Measurements from ENCODE around the gene NAV3.
"Not testable (repeated sequence)": the region's sequence is repeated elsewhere in the genome, so short reads cannot be mapped to it uniquely, and the experiment has no call there.

NAV3 gene

DNA sequence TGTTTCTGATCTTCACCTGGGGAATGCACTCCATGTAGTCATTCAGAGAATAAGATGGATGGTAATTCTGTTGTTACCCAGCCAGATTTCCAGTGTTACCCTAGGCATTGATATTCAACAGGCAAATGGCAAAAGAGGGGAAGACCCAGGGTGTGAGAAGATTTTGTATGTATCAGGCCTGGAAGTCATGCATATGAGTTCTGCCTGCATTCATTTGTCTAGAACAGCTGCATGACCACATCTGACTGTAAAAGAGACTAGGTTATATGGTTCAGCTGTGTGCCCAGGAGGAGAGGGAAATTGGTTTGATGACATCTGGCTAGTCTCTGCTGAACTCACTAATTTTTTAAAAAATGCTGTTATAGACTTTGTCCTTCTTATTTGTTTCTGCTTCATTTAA, 224.9 kb downstream of the NAV3 start:
- DNase-seq (ENCODE audit: low spot score), result no peak

DNA sequence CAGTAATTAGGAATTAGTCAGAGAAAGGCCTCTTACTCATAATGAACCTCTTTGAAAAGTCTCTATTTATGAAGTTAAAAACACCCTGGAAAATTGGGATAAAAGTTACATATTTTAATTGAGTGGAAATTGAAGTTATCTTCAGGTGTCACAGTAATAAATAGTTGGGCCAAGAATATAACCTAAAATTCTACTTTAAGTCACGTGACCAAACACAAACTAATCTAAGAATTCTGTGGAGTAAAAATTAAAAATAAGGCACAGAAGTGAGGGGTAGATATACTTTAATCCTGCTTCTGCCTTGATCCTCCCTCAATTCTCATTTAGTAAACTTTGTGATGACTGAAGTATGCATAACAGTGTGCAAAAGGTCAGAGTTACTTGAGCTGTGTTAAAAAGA, 226.4 kb downstream of the NAV3 start:
- no peak for DNase-seq (ENCODE audit: low spot score)

DNA sequence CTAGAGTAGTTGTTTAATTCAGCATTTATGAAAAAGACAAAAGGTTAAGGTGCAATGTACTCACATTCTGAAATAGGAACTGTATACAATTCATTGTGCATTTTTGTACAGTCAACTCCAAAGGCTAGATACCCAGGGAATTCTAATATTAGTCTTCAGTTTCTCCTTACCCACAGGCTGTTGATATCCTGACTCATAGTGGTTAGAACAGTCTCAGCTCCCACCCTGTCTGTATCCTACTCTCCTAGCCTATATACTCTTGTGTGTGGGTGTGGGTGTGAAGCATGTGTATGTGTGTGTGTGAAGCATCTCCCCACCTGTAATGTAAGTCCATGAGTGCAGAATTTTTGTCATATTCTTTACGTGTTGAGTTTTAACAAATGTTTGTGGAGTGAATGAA, 229.5 kb downstream of the NAV3 start:
- DNase-seq (ENCODE audit: low spot score), result no peak

DNA sequence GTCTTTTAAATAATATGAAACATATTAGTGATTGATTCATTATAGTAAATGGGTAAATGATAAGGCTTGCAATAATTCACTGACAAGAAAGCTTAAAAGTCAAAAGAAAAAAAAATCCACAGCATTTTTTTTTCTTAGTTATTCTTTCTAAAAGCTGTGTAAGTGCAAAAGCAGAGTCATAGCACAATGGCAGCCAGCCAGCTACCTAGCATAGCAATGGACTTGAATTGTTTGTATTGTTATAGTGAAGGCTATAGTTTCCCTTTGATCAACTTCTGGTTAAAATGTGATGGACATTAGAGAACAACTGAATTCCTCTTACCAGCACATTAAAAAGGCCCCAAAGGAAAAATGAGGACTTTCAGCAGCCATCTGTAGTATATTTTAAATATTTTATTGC, 232.1 kb downstream of the NAV3 start:
- DNase-seq (ENCODE audit: low spot score), result no peak

DNA sequence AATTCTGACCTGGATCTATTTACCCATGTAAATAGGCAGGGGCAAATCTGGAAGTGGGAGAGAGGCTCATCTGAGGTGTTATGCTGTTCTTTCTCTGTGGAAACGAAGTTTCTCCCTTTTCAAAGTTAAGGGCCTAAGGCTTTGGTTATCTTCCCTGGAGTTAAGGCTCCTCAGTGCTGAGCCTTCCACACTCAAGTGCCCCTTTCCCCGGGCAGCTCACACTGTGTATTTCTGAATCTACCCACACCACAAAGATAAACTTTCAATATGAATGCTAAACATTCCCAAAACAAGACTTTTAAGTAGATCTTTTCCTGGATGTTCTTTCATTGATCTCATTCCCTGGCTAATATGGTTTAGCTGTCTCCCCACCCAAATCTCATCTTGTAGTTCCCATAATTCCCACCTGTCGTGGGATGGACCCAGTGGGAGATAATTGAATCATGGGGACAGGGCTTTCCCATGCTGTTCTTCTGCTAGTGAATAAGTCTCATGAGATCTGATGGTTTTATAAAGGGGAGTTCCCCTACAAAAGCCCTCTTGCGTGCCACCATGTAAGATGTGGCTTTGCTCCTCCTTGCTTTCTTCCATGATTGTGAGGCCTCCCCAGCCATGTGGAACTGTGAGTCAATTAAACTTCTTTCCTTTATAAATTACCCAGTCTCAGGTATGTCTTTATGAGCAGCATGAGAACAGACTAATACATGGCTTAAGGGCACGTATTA, 251.1 kb downstream of the NAV3 start:
- no peak for DNase-seq (ENCODE audit: low spot score)

DNA sequence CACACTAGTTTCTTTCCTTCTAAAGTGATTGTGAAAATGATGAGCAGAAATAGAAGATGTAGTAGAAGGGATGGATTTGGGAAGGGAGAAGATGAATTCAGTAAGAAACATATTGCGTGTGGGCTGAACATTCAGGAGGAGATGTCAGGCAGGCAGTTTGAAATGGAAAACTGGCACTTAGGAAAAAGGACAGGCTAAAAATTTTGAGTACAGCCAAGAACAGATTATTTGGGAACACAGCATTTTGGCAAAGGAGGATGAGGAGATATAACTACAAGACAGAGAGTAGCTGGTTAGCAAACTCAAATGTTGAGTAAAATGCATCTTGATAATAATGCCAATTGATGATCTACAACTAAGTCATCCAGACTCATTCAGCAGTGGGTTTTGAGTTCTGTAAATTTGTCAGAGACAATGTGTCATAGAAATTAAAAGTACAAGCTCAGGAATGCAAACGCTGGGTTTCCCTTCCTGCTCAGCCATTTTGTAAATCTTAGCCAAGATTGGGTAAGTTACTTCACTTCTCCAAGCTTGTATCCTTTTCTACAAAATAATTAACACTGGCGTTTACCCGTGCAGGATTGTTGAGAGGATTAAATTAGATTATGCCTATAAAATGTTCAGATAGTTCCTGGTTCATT, 255.0 kb downstream of the NAV3 start:
- DNase-seq (ENCODE audit: low spot score), result no peak

DNA sequence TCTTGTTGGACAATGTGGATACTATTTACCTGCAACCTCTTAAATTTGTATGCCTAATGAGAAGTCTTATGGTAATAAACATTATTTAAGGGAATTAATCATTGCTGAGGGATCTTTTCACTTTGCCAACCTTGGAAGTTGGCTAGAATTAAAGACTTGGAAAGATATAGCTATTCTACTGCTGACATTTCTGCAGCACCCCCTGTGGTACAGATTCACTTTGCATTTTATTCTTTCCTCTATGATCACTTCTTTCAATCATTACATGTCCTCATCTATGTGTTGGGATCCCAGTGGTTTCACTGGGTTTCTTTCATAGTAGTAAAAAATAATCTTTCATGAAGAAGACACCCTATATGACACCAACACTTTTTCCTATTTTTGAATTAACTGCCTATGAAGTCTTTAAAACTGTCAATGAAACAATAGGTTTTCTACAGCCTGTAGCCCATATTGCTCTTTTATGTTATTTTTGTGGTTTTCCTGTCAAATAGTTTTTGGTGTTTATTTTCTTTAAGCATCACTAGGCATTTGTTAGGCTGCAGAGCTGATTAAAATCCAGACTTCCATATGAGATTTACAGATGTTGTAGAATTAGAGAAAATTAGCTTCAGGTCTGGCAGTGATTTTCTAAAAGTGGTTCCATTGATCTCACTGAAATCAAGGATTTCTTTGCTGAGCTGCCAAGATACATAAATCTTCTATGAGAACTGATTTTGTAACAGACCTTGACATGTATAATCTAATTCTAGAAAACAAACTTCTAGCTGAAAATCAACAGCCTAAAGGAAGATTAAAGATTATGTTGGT, 256.1 kb downstream of the NAV3 start:
- DNase-seq (ENCODE audit: low spot score), result no peak

DNA sequence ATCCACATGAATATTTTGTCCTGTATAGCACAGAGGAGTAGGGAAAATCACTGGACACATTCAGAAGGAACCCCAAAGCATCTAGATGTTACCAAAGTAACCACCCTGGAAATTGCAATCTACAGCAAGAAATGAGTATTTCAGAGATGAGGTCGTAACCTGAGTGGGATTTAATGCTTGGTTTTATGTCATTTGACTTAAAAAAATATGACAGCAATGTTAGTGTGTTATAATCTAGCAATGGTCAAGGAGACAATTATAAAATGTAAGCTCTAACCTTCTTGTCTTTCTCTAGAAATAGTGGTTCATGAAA, 256.6 kb downstream of the NAV3 start:
- DNase-seq (ENCODE audit: low spot score), result no peak

DNA sequence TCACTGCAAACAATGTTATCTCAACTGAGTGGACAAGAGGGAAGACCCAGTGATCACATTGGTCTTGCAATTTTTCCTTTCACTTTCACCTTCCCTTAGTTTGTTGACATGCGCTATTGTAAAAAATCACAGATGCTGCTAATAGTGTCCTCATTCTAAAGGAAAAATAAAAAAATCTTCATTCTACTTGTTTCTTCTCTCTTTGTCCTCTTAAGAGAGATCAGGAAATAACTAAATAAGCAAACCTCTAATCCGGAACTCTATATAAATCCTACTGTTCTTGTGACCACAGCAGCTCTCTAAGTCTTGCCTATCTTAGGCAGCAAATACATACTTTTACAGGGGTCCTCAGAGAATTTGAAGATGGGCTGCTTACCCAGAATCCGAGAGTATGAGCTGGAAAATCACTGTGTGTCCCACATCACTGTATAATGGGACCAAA, 257.7 kb downstream of the NAV3 start:
- DNase-seq (ENCODE audit: low spot score), result no peak

DNA sequence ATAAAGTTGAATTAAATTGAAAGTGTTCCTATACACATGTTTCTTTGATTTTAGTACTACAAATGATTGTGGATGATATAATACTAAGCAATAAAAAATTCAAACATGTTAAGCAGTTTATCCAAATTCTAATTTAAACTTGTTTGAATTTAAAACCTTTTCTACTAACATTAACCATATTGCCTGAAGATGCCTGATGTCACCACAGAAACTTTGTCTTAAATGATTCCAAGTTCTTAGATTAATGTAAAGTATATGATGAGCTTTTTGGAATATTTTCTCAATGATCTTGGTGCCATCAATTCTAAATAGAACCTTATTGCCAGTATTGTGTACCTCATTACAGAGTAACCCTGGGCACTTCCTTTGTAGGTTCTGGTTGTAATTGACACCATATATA, 259.6 kb downstream of the NAV3 start:
- no peak for DNase-seq (ENCODE audit: low spot score)

DNA sequence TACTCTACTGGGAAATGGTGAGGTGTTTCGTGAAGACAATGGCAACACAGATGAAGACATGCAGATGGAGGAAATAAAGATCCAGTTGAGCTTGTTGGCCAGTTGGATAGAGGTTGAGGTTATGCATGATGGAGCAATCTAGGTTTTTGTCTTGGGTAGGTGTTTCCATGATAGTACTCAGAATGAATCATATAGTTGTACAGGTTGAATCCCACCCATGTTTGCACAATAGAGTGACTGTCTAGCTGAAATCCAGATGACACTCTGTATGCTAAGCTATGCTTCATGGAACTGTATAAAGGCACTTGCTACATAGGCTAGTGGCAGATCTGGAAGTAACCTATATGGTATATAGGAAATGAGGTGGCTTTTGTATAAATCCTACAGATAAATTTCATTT, 264.9 kb downstream of the NAV3 start:
- no peak for DNase-seq (ENCODE audit: low spot score)

DNA sequence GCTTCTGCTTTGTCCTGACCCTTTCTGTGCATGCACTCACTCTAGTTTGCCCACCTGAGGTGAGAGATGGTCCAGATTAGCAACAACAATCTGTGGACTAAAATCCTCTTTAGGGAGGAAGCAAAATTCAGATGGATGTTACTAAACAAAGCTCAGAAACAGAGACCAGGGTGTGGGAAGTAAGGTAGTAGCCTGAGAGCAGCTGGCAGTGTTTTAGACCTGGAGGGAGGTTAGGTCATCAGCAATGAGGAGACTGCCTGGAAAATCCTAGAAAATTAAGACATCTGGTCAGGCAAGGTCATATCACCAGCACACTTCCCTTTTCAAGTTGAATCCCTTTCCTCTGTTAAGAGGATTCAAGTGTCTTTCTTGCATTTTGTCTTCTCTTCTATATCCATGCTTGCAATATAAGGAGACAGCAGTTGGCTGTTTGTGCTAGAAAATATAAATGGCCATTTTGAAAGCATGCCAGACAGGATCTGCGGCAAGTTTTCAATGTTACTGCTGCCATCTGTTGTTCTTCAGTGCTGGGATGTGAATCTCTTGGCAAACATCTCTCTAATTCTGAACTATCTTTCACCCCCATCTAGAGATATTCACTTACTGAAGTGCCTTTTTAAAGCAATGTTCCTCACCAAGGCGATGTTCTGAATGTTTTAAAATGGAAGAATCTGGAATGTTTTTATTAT, 266.4 kb downstream of the NAV3 start:
- DNase-seq (ENCODE audit: low spot score), result no peak

DNA sequence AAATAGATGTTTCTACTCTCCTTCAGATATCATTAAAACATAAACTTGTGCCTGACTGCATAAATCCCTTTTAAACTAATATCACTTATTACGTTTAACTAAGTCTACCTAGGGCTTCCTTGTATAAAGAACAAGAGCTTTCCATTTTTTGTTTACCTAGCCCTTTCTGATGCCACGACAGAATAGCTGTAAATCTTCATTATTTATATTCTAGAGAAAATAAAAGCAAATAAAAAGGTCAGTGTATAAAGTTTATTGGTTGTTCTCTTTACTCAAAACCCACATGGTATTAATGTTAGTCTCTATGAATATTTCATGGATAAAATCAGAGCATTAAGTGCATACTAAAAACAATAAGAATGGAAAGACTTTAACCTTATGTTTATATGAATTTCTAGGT, 269.1 kb downstream of the NAV3 start:
- DNase-seq (ENCODE audit: low spot score), result no peak

DNA sequence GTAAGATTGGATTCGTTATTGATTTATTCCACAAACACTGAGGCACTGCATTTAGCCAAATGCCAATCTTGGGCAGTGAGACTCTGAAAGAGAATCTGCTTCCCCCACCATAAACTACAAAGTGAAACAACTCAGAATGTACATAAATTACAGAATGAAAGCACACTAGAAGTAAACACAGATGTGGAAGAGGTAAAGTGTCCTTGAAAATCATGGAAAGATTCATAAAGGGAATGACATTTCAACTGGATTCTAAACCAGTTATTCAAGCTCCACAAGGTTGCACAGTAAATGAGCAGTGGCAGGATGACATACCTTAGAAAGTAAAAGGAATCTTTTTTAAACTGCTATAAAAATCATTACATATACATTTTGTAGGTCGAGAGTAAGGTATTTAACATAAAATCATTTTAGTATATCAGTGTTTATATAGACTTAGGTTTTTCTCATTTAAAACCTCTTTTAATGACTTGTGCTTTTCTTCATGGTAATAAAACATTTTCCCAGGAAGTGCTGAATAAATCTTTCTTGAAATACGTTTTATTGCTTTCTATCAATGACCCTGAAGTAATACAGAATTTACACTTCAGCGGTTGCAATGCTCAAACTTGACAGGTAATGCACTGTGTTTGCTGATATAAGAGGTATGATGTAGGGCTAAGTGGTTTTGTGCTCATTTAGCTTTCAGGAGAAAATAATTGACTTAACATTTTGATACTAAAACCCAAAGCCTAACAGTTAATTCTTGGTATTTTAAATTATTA, 270.6 kb downstream of the NAV3 start:
- DNase-seq (ENCODE audit: low spot score), result no peak

DNA sequence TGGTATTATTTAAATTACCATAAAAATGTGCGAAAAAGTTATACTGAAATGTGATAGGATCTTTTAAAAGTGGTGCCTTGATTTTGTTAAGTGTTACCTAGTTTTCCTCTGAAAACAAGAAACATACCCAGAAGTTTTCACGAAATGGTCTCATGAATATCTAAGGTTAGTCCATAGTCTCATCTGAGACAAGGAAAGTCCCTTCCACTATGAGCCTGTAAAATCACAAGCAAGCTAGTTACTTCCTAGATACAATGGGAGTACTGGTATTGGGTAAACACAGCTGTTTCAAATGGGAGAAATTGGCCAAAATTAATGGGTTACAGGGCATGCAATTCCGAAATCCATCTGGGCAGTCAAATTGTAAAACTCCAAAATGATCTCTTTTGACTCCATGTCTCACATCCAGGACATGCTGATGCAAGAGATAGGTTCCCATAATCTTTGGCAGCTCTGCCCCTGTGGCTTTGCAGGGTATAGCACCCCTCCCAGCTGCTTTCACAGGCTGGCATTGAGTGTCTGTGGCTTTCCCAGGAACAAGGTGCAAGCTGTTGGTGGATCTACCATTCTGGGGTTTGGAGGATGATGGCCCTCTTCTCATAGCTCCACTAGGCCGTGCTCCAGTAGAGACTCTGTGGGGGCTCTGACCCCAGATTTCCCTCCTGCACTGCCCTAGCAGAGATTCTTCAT, 271.4 kb downstream of the NAV3 start:
- no peak for DNase-seq (ENCODE audit: low spot score)

DNA sequence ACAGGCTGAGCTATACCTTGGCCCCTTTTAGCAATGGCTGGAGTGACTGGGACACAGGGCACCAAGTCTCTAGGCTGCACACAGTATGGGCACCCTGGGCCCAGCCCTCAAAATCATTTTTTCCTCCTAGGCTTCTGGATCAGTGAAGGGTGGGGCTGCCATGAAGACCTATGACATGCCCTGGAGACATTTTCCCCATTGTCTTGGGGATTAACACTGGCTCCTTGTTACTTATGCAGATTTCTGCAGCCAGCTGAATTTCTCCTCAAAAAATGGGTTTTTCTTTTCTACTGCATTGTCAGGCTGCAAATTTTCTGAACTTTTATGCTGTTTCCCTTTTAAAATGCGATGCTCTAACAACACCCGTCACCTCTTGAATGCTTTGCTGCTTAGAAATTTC, 272.1 kb downstream of the NAV3 start:
- not testable (repeated sequence) for DNase-seq (ENCODE audit: low spot score)

DNA sequence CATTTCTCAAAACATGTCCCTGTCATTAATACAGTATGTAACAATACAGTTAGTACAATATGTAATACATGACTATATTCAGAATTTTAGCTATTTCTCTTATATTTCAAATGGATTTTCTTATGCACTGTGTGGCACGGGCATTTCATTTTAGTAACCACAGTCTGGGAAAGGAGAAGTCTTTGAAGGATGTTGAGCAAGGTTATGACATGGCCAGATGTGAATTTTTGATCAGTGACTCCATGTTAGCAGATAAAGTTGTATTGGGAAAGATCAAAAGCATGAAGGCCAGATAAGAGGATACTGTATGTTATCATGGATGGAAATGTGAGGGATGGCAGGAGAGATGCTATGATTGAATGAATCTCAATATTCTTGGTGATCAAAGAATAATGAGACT, 285.2 kb downstream of the NAV3 start:
- no peak for DNase-seq (ENCODE audit: low spot score)

DNA sequence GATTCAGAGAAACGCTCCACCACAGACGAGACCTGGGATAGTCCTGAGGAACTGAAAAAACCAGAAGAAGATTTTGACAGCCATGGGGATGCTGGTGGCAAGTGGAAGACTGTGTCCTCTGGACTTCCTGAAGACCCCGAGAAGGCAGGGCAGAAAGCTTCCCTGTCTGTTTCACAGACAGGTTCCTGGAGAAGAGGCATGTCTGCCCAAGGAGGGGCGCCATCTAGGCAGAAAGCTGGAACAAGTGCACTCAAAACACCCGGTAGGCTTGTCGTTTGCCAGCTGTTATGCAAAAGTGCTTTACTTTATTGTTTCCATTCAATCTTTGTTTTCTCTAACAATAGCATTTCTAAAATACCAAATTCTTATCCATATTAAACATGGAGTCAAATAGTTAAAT, 287.3 kb downstream of the NAV3 start:
- no peak for DNase-seq (ENCODE audit: low spot score)

DNA sequence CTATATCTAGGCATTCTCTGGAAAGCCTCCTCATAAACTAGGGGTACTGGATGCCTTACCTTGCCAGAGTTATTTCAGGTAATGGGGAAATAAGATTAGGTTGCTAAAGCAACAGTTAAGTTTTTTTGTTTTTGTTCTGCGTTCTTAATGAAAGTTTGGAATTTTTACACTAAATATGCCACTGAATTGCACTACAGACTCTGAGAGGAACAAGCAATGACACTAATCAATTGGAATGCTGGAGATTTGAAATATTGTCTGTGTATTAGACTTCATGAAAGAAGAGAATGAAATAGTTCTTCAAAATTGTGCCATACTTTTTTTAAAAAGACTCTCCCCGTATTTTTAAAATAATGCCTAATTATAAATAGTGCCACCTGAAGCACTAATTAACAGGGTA, 287.8 kb downstream of the NAV3 start:
- DNase-seq (ENCODE audit: low spot score), result no peak

DNA sequence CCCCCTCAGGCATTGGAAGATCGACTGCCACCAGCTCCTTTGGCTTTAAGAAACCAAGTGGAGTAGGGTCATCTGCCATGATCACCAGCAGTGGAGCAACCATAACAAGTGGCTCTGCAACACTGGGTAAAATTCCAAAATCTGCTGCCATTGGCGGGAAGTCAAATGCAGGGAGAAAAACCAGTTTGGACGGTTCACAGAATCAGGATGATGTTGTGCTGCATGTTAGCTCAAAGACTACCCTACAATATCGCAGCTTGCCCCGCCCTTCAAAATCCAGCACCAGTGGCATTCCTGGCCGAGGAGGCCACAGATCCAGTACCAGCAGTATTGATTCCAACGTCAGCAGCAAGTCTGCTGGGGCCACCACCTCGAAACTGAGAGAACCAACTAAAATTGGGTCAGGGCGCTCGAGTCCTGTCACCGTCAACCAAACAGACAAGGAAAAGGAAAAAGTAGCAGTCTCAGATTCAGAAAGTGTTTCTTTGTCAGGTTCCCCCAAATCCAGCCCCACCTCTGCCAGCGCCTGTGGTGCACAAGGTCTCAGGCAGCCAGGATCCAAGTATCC, 288.7 kb downstream of the NAV3 start:
- no peak for DNase-seq (ENCODE audit: low spot score)

DNA sequence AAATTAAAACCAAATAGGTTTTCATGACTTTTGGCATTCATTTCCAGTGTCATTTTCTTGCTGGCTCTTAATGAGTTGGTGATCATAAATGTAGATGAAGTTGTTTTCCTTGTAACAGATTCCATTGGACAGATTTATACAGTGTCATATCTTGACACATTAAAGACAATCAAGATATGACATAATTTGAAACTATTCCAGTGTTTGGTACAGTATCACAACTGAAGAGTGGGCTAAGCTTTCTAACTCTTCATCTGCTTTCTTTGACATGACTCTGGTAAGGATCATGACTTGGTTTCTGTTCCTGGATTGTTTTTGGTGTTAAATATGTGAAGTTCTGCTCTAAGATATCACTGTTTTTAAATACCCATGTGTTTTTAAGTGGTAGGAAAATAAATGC, 289.6 kb downstream of the NAV3 start:
- no peak for DNase-seq (ENCODE audit: low spot score)
